ENCODE measurements around the gene PKIG.

- TF ChIP-seq PHF20 (IDR thresholded peaks at IDR 0.05; ENCODE audit: partially characterized antibody) (no peak), HDAC2 (IDR thresholded peaks at IDR 0.05) (no peak), GABPA (tag; conservative IDR thresholded peaks at IDR 0.05; ENCODE audit: low read depth) (no peak), RAD21 (CRISPR knock-in tag; conservative IDR thresholded peaks at IDR 0.05 in 1 of 2, IDR thresholded peaks at IDR 0.05 in 1 of 2) (no peak), CBFB (CRISPR knock-in tag; IDR thresholded peaks at IDR 0.05) (no peak), ELF4 (CRISPR knock-in tag; IDR thresholded peaks at IDR 0.05) (no peak), ZNF121 (CRISPR knock-in tag; conservative IDR thresholded peaks at IDR 0.05) (no peak), PML (IDR thresholded peaks at IDR 0.05; ENCODE audit: low read length) (no peak)
- TF ChIP-seq, protein P1, sequence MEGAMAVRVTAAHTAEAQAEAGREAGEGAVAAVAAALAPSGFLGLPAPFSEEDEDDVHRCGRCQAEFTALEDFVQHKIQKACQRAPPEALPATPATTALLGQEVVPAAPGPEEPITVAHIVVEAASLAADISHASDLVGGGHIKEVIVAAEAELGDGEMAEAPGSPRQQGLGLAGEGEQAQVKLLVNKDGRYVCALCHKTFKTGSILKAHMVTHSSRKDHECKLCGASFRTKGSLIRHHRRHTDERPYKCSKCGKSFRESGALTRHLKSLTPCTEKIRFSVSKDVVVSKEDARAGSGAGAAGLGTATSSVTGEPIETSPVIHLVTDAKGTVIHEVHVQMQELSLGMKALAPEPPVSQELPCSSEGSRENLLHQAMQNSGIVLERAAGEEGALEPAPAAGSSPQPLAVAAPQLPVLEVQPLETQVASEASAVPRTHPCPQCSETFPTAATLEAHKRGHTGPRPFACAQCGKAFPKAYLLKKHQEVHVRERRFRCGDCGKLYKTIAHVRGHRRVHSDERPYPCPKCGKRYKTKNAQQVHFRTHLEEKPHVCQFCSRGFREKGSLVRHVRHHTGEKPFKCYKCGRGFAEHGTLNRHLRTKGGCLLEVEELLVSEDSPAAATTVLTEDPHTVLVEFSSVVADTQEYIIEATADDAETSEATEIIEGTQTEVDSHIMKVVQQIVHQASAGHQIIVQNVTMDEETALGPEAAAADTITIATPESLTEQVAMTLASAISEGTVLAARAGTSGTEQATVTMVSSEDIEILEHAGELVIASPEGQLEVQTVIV (CRISPR knock-in tag; IDR thresholded peaks at IDR 0.05; ENCODE audit: borderline replicate concordance): no peak
- TF ChIP-seq, protein P2, sequence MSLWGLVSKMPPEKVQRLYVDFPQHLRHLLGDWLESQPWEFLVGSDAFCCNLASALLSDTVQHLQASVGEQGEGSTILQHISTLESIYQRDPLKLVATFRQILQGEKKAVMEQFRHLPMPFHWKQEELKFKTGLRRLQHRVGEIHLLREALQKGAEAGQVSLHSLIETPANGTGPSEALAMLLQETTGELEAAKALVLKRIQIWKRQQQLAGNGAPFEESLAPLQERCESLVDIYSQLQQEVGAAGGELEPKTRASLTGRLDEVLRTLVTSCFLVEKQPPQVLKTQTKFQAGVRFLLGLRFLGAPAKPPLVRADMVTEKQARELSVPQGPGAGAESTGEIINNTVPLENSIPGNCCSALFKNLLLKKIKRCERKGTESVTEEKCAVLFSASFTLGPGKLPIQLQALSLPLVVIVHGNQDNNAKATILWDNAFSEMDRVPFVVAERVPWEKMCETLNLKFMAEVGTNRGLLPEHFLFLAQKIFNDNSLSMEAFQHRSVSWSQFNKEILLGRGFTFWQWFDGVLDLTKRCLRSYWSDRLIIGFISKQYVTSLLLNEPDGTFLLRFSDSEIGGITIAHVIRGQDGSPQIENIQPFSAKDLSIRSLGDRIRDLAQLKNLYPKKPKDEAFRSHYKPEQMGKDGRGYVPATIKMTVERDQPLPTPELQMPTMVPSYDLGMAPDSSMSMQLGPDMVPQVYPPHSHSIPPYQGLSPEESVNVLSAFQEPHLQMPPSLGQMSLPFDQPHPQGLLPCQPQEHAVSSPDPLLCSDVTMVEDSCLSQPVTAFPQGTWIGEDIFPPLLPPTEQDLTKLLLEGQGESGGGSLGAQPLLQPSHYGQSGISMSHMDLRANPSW (CRISPR knock-in tag; IDR thresholded peaks at IDR 0.05): no peak
Measured at GRCh38 chr20:44610313-44610962, 28.1 kb downstream of the PKIG start.

Measured in K562 (cell line).